Fibroblast of villous mesenchyme (primary cell): Measurements from ENCODE around the gene STK25. TPM values are rescaled to one million over a fixed set of nuclear protein-coding genes. Genes with fewer than 3 reads are reported as not detected.
"Not testable (repeated sequence)": the region's sequence is repeated elsewhere in the genome, so short reads cannot be mapped to it uniquely, and the experiment has no call there.

Source experiments
- DNase-seq: peaks from one replicate; pipeline ENCODE4 v3.0.0-alpha.2; 2010; ENCODE audit warnings: low read depth
- H3K4me3 ChIP-seq: 2 replicates; pipeline ENCODE4 v1.5.1; 2011; ENCODE audit warnings: low read depth, mild to moderate bottlenecking, low read length
- CTCF ChIP-seq: IDR thresholded peaks from 2 replicates; pipeline ENCODE4 v1.5.1; 2012; ENCODE audit warnings: low read depth, mild to moderate bottlenecking, low read length; ENCODE audit not compliant: insufficient read depth
- total RNA-seq: library from RNA; depleted of rRNA; stranded (reverse); fragments of >200 nt; gene quantifications from 2 replicates; pipeline ENCODE4 v1.2.3, GENCODE V29; 2012

STK25 gene
- total RNA-seq, 1 donor, result 245 TPM

- TF ChIP-seq CTCF, result no peak
- no peak overlapping the region for H3K4me3 ChIP-seq
- DNase-seq, result no peak
Measured at GRCh38 chr2:241461693-241462677, 46.4 kb downstream of the STK25 start.

- H3K4me3 ChIP-seq, result no peak overlapping the region
- no peak for TF ChIP-seq CTCF
- DNase-seq, result no peak
Measured at GRCh38 chr2:241460631-241461030, 47.8 kb downstream of the STK25 start.

GRCh38 chr2:241459520-241459919 lies 48.9 kb downstream of the STK25 start:
- H3K4me3 ChIP-seq, result no peak overlapping the region
- no peak for TF ChIP-seq CTCF
- DNase-seq, result no peak

- DNase-seq, result no peak
- TF ChIP-seq CTCF, result no peak
- H3K4me3 ChIP-seq, result no peak overlapping the region
Measured at GRCh38 chr2:241458687-241459086, 49.7 kb downstream of the STK25 start.

GRCh38 chr2:241456546-241456945 lies 51.8 kb downstream of the STK25 start:
- no peak overlapping the region for H3K4me3 ChIP-seq
- no peak for DNase-seq
- no peak for TF ChIP-seq CTCF

- peak; percentile 12 for DNase-seq
- no peak overlapping the region for H3K4me3 ChIP-seq
- no peak for TF ChIP-seq CTCF
Measured at GRCh38 chr2:241454837-241455485, 53.4 kb downstream of the STK25 start.

GRCh38 chr2:241453919-241454318 lies 54.5 kb downstream of the STK25 start:
- not testable (repeated sequence) for H3K4me3 ChIP-seq
- peak; percentile 28 for DNase-seq
